H1 (cell line): ENCODE data around the gene ABI3BP. TPM values are rescaled to one million over a fixed set of nuclear protein-coding genes. Genes with fewer than 3 reads are reported as not detected.

Source experiments
- polyA plus RNA-seq, 7 experiments: library from polyadenylated mRNA; depleted of rRNA in 3 of 7; stranded (reverse) in 5 of 7; unstranded in 2 of 7; fragments of >200 nt in 5 of 7; fragments of 200-250 nt in 2 of 7; gene quantifications; 1 replicate in 5 of 7; 2 replicates in 1 of 7; 4 replicates in 1 of 7; pipeline versions ENCODE4 v1.2.1 to v1.2.3, GENCODE V29; 2011 to 2013; ENCODE audit warnings: missing spikeins in 2 of 7, mixed read lengths in 2 of 7
- total RNA-seq: library from RNA; stranded (reverse); fragmentation: NEBNext Ultra II Directional; extraction: Animal tissue kit (Norgen Biotek cat#: 25700); gene quantifications from 2 replicates; pipeline ENCODE4 v1.2.1, GENCODE V29; 2021
- TF ChIP-seq, protein P1 (sequence below): fragments of 300-600 bp; sonication (generic); IDR thresholded peaks from 2 replicates; pipeline ENCODE4 v1.7.1; 2012; ENCODE audit warnings: low read length, moderate library complexity, mild to moderate bottlenecking, inconsistent platforms; ENCODE audit not compliant: insufficient replicate concordance

ABI3BP gene
- total and polyA plus RNA-seq, 2 of the 8 experiments (the other 6 are each of a cell fraction or from before 2014, with no cell fraction given), result 0.08 to 0.32 TPM

DNA sequence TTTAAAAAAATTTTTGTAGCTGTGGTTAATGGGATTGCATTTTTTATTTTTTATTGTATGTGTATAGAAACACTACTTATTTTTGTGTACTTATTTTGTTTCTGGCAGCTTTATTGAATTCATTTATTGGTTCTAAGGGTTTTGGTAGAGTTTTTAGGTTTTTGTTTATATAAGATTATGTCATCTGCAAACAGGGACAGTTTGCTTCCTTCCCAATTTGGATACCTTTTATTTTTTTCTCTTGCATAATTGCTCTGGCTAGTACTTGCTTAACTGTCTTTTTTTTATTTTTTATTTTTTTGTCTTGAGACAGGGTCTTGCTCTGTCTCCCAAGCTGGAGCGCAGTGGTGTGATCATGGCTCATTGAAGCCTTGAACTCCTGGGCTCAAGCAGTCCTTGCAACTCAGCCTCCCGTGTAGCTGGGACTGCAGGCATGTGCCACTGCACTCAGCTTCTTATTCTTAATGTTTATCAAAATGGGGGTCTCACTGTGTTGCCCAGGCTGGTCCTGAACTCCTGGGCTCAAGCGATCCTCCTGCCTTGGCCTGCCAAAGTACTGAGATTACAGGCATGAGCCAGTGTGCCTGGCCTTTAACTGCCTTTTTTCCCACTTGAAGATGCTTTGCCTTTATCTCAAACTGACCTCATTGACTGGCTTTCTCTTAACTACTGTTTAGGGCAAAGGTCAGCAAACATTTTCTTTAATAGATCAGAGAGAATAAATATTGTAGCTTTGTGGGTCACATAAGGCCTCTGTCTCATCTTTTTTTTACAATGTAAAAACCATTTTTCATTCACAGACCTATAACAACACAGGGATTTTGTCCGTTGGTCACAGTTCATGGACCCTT is 275.4 kb downstream of the ABI3BP start (continued):
- TF ChIP-seq, protein P1, sequence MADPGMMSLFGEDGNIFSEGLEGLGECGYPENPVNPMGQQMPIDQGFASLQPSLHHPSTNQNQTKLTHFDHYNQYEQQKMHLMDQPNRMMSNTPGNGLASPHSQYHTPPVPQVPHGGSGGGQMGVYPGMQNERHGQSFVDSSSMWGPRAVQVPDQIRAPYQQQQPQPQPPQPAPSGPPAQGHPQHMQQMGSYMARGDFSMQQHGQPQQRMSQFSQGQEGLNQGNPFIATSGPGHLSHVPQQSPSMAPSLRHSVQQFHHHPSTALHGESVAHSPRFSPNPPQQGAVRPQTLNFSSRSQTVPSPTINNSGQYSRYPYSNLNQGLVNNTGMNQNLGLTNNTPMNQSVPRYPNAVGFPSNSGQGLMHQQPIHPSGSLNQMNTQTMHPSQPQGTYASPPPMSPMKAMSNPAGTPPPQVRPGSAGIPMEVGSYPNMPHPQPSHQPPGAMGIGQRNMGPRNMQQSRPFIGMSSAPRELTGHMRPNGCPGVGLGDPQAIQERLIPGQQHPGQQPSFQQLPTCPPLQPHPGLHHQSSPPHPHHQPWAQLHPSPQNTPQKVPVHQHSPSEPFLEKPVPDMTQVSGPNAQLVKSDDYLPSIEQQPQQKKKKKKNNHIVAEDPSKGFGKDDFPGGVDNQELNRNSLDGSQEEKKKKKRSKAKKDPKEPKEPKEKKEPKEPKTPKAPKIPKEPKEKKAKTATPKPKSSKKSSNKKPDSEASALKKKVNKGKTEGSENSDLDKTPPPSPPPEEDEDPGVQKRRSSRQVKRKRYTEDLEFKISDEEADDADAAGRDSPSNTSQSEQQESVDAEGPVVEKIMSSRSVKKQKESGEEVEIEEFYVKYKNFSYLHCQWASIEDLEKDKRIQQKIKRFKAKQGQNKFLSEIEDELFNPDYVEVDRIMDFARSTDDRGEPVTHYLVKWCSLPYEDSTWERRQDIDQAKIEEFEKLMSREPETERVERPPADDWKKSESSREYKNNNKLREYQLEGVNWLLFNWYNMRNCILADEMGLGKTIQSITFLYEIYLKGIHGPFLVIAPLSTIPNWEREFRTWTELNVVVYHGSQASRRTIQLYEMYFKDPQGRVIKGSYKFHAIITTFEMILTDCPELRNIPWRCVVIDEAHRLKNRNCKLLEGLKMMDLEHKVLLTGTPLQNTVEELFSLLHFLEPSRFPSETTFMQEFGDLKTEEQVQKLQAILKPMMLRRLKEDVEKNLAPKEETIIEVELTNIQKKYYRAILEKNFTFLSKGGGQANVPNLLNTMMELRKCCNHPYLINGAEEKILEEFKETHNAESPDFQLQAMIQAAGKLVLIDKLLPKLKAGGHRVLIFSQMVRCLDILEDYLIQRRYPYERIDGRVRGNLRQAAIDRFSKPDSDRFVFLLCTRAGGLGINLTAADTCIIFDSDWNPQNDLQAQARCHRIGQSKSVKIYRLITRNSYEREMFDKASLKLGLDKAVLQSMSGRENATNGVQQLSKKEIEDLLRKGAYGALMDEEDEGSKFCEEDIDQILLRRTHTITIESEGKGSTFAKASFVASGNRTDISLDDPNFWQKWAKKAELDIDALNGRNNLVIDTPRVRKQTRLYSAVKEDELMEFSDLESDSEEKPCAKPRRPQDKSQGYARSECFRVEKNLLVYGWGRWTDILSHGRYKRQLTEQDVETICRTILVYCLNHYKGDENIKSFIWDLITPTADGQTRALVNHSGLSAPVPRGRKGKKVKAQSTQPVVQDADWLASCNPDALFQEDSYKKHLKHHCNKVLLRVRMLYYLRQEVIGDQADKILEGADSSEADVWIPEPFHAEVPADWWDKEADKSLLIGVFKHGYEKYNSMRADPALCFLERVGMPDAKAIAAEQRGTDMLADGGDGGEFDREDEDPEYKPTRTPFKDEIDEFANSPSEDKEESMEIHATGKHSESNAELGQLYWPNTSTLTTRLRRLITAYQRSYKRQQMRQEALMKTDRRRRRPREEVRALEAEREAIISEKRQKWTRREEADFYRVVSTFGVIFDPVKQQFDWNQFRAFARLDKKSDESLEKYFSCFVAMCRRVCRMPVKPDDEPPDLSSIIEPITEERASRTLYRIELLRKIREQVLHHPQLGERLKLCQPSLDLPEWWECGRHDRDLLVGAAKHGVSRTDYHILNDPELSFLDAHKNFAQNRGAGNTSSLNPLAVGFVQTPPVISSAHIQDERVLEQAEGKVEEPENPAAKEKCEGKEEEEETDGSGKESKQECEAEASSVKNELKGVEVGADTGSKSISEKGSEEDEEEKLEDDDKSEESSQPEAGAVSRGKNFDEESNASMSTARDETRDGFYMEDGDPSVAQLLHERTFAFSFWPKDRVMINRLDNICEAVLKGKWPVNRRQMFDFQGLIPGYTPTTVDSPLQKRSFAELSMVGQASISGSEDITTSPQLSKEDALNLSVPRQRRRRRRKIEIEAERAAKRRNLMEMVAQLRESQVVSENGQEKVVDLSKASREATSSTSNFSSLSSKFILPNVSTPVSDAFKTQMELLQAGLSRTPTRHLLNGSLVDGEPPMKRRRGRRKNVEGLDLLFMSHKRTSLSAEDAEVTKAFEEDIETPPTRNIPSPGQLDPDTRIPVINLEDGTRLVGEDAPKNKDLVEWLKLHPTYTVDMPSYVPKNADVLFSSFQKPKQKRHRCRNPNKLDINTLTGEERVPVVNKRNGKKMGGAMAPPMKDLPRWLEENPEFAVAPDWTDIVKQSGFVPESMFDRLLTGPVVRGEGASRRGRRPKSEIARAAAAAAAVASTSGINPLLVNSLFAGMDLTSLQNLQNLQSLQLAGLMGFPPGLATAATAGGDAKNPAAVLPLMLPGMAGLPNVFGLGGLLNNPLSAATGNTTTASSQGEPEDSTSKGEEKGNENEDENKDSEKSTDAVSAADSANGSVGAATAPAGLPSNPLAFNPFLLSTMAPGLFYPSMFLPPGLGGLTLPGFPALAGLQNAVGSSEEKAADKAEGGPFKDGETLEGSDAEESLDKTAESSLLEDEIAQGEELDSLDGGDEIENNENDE, result no peak
